ENCODE results near the gene ADAMTS17.

ADAMTS17 gene

DNA sequence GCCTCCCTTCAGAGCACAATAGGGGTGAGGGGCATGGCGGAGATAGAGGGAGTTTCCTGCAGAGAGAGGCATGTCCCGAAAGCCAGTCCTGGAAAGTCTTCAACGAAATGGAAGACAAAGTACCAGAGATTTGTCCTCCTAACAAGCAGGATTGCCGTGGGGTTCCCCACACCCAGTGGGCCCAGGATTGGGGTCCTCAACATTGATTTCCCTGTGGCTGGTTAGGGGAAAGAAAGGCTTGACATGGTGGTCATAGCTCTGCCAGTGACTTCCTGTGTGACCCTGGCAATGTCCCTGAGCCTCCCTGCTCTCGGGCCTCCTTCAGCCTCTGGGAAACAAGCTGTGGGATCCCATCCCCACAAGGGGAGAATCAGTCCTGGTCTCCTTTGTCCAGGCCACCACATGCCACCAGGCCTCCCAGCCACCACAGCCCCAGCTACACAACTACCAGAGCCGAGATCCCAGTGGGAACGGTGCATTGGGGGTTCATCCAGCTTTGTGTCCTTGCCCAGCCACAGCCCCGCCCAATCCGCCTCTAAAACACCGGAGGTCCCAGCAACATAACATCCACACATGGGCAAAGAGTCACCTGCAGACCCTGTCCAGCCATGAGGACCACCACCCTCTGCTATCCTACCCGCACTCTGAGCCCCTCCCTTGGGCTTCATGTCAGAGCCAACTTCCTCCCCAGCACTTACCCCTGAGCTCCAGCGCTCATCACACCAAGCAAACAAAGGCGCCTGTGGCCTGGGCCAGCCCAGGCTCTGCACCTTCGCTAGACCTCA, 63.0 kb downstream of the ADAMTS17 start:
- TF ChIP-seq EP300 (IDR thresholded peaks at IDR 0.05; ENCODE audit: borderline replicate concordance) (no peak), NFIC (IDR thresholded peaks at IDR 0.05) (no peak)
- TF ChIP-seq, protein P1, sequence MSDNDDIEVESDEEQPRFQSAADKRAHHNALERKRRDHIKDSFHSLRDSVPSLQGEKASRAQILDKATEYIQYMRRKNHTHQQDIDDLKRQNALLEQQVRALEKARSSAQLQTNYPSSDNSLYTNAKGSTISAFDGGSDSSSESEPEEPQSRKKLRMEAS (IDR thresholded peaks at IDR 0.05), result no peak
- TF ChIP-seq, protein P2, sequence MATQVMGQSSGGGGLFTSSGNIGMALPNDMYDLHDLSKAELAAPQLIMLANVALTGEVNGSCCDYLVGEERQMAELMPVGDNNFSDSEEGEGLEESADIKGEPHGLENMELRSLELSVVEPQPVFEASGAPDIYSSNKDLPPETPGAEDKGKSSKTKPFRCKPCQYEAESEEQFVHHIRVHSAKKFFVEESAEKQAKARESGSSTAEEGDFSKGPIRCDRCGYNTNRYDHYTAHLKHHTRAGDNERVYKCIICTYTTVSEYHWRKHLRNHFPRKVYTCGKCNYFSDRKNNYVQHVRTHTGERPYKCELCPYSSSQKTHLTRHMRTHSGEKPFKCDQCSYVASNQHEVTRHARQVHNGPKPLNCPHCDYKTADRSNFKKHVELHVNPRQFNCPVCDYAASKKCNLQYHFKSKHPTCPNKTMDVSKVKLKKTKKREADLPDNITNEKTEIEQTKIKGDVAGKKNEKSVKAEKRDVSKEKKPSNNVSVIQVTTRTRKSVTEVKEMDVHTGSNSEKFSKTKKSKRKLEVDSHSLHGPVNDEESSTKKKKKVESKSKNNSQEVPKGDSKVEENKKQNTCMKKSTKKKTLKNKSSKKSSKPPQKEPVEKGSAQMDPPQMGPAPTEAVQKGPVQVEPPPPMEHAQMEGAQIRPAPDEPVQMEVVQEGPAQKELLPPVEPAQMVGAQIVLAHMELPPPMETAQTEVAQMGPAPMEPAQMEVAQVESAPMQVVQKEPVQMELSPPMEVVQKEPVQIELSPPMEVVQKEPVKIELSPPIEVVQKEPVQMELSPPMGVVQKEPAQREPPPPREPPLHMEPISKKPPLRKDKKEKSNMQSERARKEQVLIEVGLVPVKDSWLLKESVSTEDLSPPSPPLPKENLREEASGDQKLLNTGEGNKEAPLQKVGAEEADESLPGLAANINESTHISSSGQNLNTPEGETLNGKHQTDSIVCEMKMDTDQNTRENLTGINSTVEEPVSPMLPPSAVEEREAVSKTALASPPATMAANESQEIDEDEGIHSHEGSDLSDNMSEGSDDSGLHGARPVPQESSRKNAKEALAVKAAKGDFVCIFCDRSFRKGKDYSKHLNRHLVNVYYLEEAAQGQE (IDR thresholded peaks at IDR 0.05; ENCODE audit: low read depth), result no peak

DNA sequence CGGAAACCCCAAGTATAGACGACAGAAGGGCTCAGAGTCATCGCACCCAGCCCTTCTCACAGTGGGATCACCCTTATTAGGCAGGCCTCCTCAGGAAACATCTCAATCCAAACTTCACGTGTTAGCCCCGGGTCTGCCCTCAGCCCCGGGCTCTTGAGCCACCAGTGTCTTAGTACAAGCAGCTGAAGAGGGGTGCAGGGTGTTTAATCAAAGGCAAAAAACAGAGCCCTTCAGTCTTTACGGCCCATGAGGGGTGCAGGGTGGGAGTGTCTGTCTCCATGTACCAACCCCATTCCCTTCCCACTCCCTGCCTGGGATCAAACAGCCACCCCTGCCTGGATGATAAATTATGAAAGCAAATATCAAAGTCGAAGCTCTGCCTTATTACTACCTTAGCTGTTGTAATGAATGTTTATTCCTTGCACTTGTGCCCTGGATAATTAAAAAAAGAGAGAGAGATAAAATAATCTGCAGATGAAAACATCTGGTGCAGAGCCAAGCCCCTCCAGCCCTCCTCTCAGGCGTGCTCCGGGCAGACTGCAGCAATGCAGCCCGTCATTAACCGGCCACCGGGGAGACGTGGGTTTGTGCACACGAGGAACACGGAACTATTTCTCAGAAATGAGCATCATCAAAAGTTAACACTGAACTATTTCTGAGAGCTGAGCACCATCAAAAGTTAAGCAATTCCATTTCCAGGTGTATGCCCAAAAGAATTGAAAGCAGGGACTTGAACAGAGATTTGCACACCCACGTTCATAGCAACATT, 64.5 kb downstream of the ADAMTS17 start:
- no peak for TF ChIP-seq TAF1 (IDR thresholded peaks at IDR 0.05; ENCODE audit: low read depth)
- TF ChIP-seq NFIC (IDR thresholded peaks at IDR 0.05), result no peak
- TF ChIP-seq RAD21 (IDR thresholded peaks at IDR 0.05; ENCODE audit: low read depth), result no peak
- no peak for TF ChIP-seq FOXM1 (IDR thresholded peaks at IDR 0.05; ENCODE audit: borderline replicate concordance, low read depth)
- TF ChIP-seq CREB1 (IDR thresholded peaks at IDR 0.05; ENCODE audit: low read depth), result no peak
- no peak for TF ChIP-seq YY1 (IDR thresholded peaks at IDR 0.05; ENCODE audit: low read depth)
- TF ChIP-seq, protein P2 (IDR thresholded peaks at IDR 0.05; ENCODE audit: low read depth), result no peak
- TF ChIP-seq CEBPB (IDR thresholded peaks at IDR 0.05), result no peak
- no peak for TF ChIP-seq TCF12 (IDR thresholded peaks at IDR 0.05; ENCODE audit: low read depth)
- TF ChIP-seq, protein P1 (IDR thresholded peaks at IDR 0.05), result no peak
- TF ChIP-seq, protein P3, sequence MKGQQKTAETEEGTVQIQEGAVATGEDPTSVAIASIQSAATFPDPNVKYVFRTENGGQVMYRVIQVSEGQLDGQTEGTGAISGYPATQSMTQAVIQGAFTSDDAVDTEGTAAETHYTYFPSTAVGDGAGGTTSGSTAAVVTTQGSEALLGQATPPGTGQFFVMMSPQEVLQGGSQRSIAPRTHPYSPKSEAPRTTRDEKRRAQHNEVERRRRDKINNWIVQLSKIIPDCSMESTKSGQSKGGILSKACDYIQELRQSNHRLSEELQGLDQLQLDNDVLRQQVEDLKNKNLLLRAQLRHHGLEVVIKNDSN (IDR thresholded peaks at IDR 0.05), result no peak
- TF ChIP-seq EGR1 (IDR thresholded peaks at IDR 0.05), result no peak
- TF ChIP-seq ZBTB7A (IDR thresholded peaks at IDR 0.05; ENCODE audit: low read depth), result no peak
- no peak for TF ChIP-seq TEAD4 (IDR thresholded peaks at IDR 0.05)
- no peak for TF ChIP-seq EP300 (IDR thresholded peaks at IDR 0.05; ENCODE audit: borderline replicate concordance)

DNA sequence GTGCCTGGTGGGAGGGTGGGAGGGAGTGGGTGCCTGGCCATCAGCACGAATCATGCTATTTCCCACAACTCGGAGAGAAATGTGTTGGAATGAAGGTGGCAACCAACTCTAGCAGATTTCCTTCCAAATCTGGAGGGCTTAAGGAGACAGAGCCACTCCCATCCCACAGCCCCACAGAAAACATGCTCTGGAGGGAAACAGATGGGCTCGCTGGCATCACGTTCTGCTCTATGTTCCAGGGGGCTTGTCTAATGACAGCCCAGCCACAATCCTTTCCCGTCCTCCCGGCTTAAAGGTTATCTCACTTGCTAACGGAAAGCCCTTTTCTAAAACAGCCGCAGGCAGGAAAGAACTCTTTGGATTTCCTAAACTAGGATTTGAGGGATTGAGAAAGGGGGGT, 65.3 kb downstream of the ADAMTS17 start:
- TF ChIP-seq CREB1 (IDR thresholded peaks at IDR 0.05; ENCODE audit: low read depth) (no peak), FOXM1 (IDR thresholded peaks at IDR 0.05; ENCODE audit: borderline replicate concordance, low read depth) (no peak), RAD21 (IDR thresholded peaks at IDR 0.05; ENCODE audit: low read depth) (no peak), CEBPB (IDR thresholded peaks at IDR 0.05) (no peak), TCF12 (IDR thresholded peaks at IDR 0.05; ENCODE audit: low read depth) (no peak), ZBTB7A (IDR thresholded peaks at IDR 0.05; ENCODE audit: low read depth) (no peak), TAF1 (IDR thresholded peaks at IDR 0.05; ENCODE audit: low read depth) (no peak), EGR1 (IDR thresholded peaks at IDR 0.05) (no peak)
- TF ChIP-seq, protein P1 (IDR thresholded peaks at IDR 0.05), result no peak
- TF ChIP-seq, protein P2 (IDR thresholded peaks at IDR 0.05; ENCODE audit: low read depth), result no peak

DNA sequence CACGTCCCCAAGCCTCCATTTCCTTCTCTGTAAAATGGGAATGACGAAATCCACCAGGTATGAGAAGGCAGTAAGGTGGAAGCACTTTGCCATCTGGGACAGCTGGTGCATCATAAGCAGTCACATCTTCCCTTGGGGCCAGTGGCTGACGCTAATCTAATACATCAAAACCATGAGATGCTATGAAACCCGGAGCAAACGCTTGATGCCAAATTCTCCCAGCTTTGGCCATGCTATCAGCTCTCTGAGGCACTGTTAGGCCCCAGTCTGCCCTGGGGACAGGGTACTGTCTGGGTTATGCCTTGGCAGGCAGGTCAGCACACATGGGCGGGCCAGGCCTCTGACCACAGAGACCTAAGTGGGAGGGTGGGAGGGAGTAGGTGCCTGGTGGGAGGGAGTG, 66.1 kb downstream of the ADAMTS17 start:
- TF ChIP-seq, protein P2 (IDR thresholded peaks at IDR 0.05; ENCODE audit: low read depth), result no peak
- no peak for TF ChIP-seq EGR1 (IDR thresholded peaks at IDR 0.05)
- TF ChIP-seq ZBTB7A (IDR thresholded peaks at IDR 0.05; ENCODE audit: low read depth), result no peak
- TF ChIP-seq, protein P3 (IDR thresholded peaks at IDR 0.05), result no peak
- no peak for TF ChIP-seq EP300 (IDR thresholded peaks at IDR 0.05; ENCODE audit: borderline replicate concordance)
- TF ChIP-seq TCF12 (IDR thresholded peaks at IDR 0.05; ENCODE audit: low read depth), result no peak
- no peak for TF ChIP-seq CREB1 (IDR thresholded peaks at IDR 0.05; ENCODE audit: low read depth)
- no peak for TF ChIP-seq TEAD4 (IDR thresholded peaks at IDR 0.05)
- TF ChIP-seq, protein P1 (IDR thresholded peaks at IDR 0.05), result no peak

Measured in Ishikawa (cell line).